ENCODE measurements around the gene WNK1. TPM values are rescaled to one million over a fixed set of nuclear protein-coding genes. Genes with fewer than 3 reads are reported as not detected.

Gene WNK1
- total and polyA plus RNA-seq, 2 of the 8 experiments (the other 6 are each of a cell fraction or from before 2014, with no cell fraction given), result 88.2 to 157 TPM

- TF ChIP-seq E2F6 (IDR thresholded peaks at IDR 0.05), result peak; percentile 90
- TF ChIP-seq CTCF (IDR thresholded peaks at IDR 0.05; ENCODE audit: control extremely low read depth in 1 of 3, insufficient read depth in 1 of 3, low read depth in 1 of 3, low read length in 3 of 3), result peak; percentile 74 to 84 (median 77)
- TF ChIP-seq SIN3A (conservative IDR thresholded peaks at IDR 0.05 in 1 of 2, IDR thresholded peaks at IDR 0.05 in 1 of 2; ENCODE audit: low read depth in 1 of 2, low read length in 2 of 2), result peak in 1 of 2 experiments; percentile 51; a peak in 1 of 4 replicates
- peak; percentile 63; the same call in 1 of the 2 replicates for TF ChIP-seq TEAD4 (IDR thresholded peaks at IDR 0.05; ENCODE audit: low read depth, low read length)
- peak; percentile 8 for TF ChIP-seq KDM4A (IDR thresholded peaks at IDR 0.05; ENCODE audit: low read depth, low read length, severe bottlenecking)
- TF ChIP-seq HDAC2 (IDR thresholded peaks at IDR 0.05; ENCODE audit: borderline replicate concordance in 1 of 2, low read depth in 2 of 2, low read length in 2 of 2), result no peak
- no peak for TF ChIP-seq NRF1 (IDR thresholded peaks at IDR 0.05; ENCODE audit: low read depth, low read length)
- TF ChIP-seq RAD21 (IDR thresholded peaks at IDR 0.05 in 1 of 2, conservative IDR thresholded peaks at IDR 0.05 in 1 of 2; ENCODE audit: low read depth in 2 of 2, low read length in 2 of 2), result peak; percentile 69 to 78
- peak; percentile 31 to 79 for TF ChIP-seq POLR2A (IDR thresholded peaks at IDR 0.05; ENCODE audit: control extremely low read depth in 1 of 2, low read depth in 2 of 2, low read length in 2 of 2)
- no peak; the same call in 1 of the 2 replicates for TF ChIP-seq SP1 (IDR thresholded peaks at IDR 0.05; ENCODE audit: low read depth, low read length)
- peak; percentile 55 for TF ChIP-seq PHF8 (conservative IDR thresholded peaks at IDR 0.05; ENCODE audit: low read depth, low read length)
- peak; percentile 83 for TF ChIP-seq TBP (IDR thresholded peaks at IDR 0.05; ENCODE audit: low read depth, low read length)
Measured at GRCh38 chr12:751192-751998, 984 bp upstream of the WNK1 start (continued).

Measured in H1 (cell line).